Caco-2 (cell line): ENCODE results near the gene PALD1. TPM values are rescaled to one million over a fixed set of nuclear protein-coding genes. Genes with fewer than 3 reads are reported as not detected.

Source experiments
- BruUV-seq: library from RNA; stranded (reverse); fragments of 400-500 nt; replicated peaks from 2 replicates; lab custom pipeline; 2021; lab: Mats Ljungman, UMichigan
- CTCF ChIA-PET: fragments of 300-600 bp; sonication (Branson Sonifier 250); formaldehyde crosslinking; loops from one replicate; lab custom pipeline; 2022; ENCODE audit warnings: antibody characterized with exemption; lab: Charles Lee
- POLR2A ChIA-PET: fragments of 300-600 bp; sonication (Branson Sonifier 250); formaldehyde crosslinking; loops from one replicate; lab custom pipeline; 2022; ENCODE audit warnings: antibody characterized with exemption; lab: Charles Lee
- DNase-seq, 2 experiments: peaks; one replicate each; pipeline versions ENCODE4 v3.0.0 to v3.0.0-alpha.2; 2020 to 2022
- H3K27me3 ChIP-seq: replicated peaks from 2 replicates; pipeline ENCODE4 v1.6.0; 2011; ENCODE audit warnings: low read length; ENCODE audit not compliant: control insufficient read depth, insufficient read depth
- H3K36me3 ChIP-seq: 2 replicates; pipeline ENCODE4 v1.5.1; 2011; ENCODE audit warnings: low read length; ENCODE audit not compliant: control insufficient read depth, insufficient read depth
- H3K4me1 ChIP-seq: fragments of 250-450 bp; sonication (Bioruptor Pico); 2 replicates; pipeline ENCODE4 v1.5.1; 2020; ENCODE audit warnings: mild to moderate bottlenecking
- H3K4me3 ChIP-seq: 2 replicates; pipeline ENCODE4 v1.5.1; 2011; ENCODE audit warnings: low read depth, mild to moderate bottlenecking, control low read depth, low read length
- H3K9me3 ChIP-seq: fragments of 250-450 bp; sonication (Bioruptor Pico); 2 replicates; pipeline ENCODE4 v1.5.1; 2020; ENCODE audit warnings: mild to moderate bottlenecking, moderate library complexity
- H3K27ac Mint-ChIP-seq: one replicate; pipeline ENCODE4 v1.8.0; 2022; ENCODE audit warnings: mixed read lengths; ENCODE audit not compliant: unreplicated experiment
- H3K27me3 Mint-ChIP-seq: one replicate; pipeline ENCODE4 v1.8.0; 2022; ENCODE audit warnings: mixed read lengths; ENCODE audit not compliant: insufficient read depth, unreplicated experiment
- H3K36me3 Mint-ChIP-seq: one replicate; pipeline ENCODE4 v1.8.0; 2022; ENCODE audit warnings: mild to moderate bottlenecking, mixed read lengths; ENCODE audit not compliant: insufficient read depth, unreplicated experiment
- H3K4me1 Mint-ChIP-seq: one replicate; pipeline ENCODE4 v1.8.0; 2022; ENCODE audit warnings: low read depth, mixed read lengths; ENCODE audit not compliant: unreplicated experiment
- H3K4me3 Mint-ChIP-seq: one replicate; pipeline ENCODE4 v1.8.0; 2022; ENCODE audit warnings: mild to moderate bottlenecking, moderate library complexity, mixed read lengths; ENCODE audit not compliant: unreplicated experiment
- H3K9me3 Mint-ChIP-seq: one replicate; pipeline ENCODE4 v1.8.0; 2022; ENCODE audit warnings: mixed read lengths; ENCODE audit not compliant: unreplicated experiment
- intact Hi-C: fragments of 100-400 bp; cut with micrococcal nuclease; formaldehyde crosslinking; loops from one replicate; pipeline ENCODE4 v1.10.0; 2022; ENCODE audit not compliant: unreplicated experiment
- total RNA-seq: library from RNA; stranded (reverse); gene quantifications from 2 replicates; pipeline ENCODE4 v1.2.3, GENCODE V29; 2022
- TF ChIP-seq, protein P1 (sequence below), 2 experiments: fragments of 200-600 bp in 1 of 2; IDR thresholded peaks; 1 replicate in 1 of 2; 2 replicates in 1 of 2; pipeline versions ENCODE4 v1.5.1 to v1.8.0; 2011 to 2022; ENCODE audit warnings: antibody characterized with exemption in 1 of 2, control low read depth in 1 of 2, inconsistent platforms in 1 of 2, low read depth in 1 of 2, low read length in 1 of 2, mild to moderate bottlenecking in 1 of 2, moderate library complexity in 1 of 2; ENCODE audit not compliant: insufficient read depth in 1 of 2, severe bottlenecking in 1 of 2, unreplicated experiment in 1 of 2

The PALD1 gene
- total RNA-seq, 1 experiment from 2014 or later, result 10.3 TPM

DNA sequence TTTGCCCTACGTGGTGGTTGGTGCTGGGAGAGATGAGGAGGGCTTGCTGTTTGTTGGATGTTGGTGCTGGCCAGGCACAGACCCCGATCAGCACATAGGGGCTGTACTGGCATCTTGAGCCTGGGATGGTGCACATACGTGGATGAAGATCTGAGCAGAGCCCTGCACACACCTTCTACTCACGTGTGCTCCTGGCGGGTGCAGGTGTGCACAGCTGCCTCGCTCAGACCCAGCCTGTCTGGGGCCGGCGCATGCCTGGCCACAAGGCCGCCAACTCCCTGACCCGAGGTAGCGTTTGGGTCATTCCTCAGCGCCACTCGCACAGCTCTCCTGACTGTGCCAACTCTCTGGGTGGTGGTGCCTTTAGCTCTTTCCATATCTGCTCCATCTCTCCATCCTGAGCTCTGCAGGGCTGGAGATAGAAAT is 18.6 kb downstream of the PALD1 start:
- TF ChIP-seq, protein P1, sequence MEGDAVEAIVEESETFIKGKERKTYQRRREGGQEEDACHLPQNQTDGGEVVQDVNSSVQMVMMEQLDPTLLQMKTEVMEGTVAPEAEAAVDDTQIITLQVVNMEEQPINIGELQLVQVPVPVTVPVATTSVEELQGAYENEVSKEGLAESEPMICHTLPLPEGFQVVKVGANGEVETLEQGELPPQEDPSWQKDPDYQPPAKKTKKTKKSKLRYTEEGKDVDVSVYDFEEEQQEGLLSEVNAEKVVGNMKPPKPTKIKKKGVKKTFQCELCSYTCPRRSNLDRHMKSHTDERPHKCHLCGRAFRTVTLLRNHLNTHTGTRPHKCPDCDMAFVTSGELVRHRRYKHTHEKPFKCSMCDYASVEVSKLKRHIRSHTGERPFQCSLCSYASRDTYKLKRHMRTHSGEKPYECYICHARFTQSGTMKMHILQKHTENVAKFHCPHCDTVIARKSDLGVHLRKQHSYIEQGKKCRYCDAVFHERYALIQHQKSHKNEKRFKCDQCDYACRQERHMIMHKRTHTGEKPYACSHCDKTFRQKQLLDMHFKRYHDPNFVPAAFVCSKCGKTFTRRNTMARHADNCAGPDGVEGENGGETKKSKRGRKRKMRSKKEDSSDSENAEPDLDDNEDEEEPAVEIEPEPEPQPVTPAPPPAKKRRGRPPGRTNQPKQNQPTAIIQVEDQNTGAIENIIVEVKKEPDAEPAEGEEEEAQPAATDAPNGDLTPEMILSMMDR (IDR thresholded peaks at IDR 0.05; ENCODE audit: insufficient read depth in 1 of 2, low read depth in 1 of 2, low read length in 1 of 2, severe bottlenecking in 1 of 2, unreplicated experiment in 1 of 2), result no peak
- Histone ChIP-seq H3K4me3 (no peak overlapping the region), H3K9me3 (no peaks in the 10 kb centered on the region), H3K36me3 (no peaks in the 10 kb centered on the region), H3K27me3 (no peaks in the 10 kb centered on the region), H3K4me1 (no peaks in the 10 kb centered on the region)
- Mint-ChIP-seq H3K27me3 (no peaks in the 10 kb centered on the region), H3K36me3 (no peaks in the 10 kb centered on the region), H3K27ac (no peak overlapping the region), H3K4me1 (peaks cover 9% of the 10 kb centered on the region), H3K4me3 (no peak overlapping the region), H3K9me3 (no peaks in the 10 kb centered on the region)
- no peak for DNase-seq
- CTCF ChIA-PET, result interaction anchor here (0.6 kb wide), 1 partner anchor 100 kb away, joined by 3 read pairs; no protein-coding TSS in a partner anchor
- intact Hi-C loops, result no loop called here
- POLR2A ChIA-PET, result no interaction called here
- no TSS peak for BruUV-seq

DNA sequence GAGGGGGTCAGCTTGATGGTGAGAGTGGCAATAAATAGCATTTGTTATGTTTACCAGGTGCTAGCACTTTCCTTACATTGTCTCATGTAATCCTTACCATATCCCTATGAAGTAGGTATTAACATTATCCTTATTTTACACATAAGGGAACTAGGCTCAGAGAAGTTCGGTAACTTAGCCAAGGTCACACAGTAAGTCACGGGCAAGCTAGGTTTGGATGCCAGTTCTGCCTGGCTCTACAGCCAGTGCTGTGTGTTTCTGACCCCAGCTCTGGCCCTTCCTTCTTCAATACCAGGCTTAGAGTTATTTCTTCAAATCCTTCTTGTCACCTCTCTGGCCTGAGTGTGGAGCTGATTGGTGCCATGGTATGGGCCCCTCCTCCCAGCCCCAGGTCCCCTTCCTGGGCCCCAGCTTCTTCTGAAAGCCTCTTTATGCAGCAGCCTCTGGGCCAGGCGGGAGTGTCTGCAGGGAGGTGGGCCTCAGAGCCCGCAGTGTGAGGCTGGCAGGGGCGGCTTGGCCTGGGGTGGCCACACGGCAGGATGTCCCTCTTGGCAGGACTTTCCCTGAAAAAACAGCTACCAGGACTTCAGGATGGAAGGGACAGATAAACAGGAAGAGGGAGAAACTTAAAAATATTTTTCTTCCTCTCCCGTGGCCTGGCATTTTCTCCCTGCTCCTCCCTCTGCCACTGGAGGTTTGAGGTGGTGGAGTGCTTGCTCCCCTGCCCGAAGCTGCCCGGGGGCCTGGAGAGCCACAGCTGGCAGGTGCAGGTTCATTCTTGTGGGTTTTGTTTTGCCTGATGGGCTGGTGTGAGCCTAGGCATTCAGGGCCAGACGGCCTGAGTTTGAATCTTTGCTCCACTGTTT is 20.6 kb downstream of the PALD1 start:
- CTCF ChIA-PET, result interaction anchor here (0.7 to 1.3 kb wide), 2 partner anchors 69 to 652 kb away, joined by 3 to 4 read pairs; no protein-coding TSS in a partner anchor
- POLR2A ChIA-PET, result interaction anchor here (0.5 kb wide), 1 partner anchor 332 kb away, joined by 4 read pairs; no protein-coding TSS in a partner anchor

DNA sequence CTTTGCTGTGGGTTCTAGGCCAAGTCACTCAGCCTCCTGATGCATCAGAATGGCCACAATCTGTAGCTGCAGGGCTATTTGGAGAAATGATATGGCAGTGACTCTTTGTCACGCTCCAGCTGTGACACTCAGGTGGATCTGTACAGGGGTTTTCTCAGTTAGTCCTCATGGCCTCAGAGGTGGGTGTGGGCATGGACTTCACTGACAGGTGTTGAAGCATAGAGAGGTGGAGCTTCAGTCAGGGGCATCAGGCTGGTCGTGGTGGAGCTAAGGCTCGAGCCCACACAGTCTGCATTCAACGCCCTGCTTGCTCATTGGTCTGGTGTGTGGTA is 21.2 kb downstream of the PALD1 start:
- ChIA-PET POLR2A (no interaction called here), CTCF (interaction anchor here (1.3 kb wide), 1 partner anchor 69 kb away, joined by 4 read pairs; no protein-coding TSS in a partner anchor)
- Histone ChIP-seq H3K9me3 (no peaks in the 10 kb centered on the region), H3K36me3 (no peaks in the 10 kb centered on the region), H3K27me3 (no peaks in the 10 kb centered on the region), H3K4me3 (no peak overlapping the region), H3K4me1 (peaks cover 6% of the 10 kb centered on the region; the same call in 1 of the 2 replicates)
- Mint-ChIP-seq H3K4me3 (no peak overlapping the region), H3K9me3 (no peaks in the 10 kb centered on the region), H3K27me3 (no peaks in the 10 kb centered on the region), H3K4me1 (no peaks in the 10 kb centered on the region), H3K27ac (no peak overlapping the region), H3K36me3 (no peaks in the 10 kb centered on the region)
- intact Hi-C loops, result no loop called here
- TF ChIP-seq, protein P1 (IDR thresholded peaks at IDR 0.05; ENCODE audit: insufficient read depth in 1 of 2, low read depth in 1 of 2, low read length in 1 of 2, severe bottlenecking in 1 of 2, unreplicated experiment in 1 of 2), result no peak
- no peak for DNase-seq
- BruUV-seq, result no TSS peak

More for the DNA sequence above, 20.6 kb downstream of the PALD1 start:
- no peak overlapping the region for H3K4me3 ChIP-seq
- intact Hi-C loops, result no loop called here
- no peaks in the 10 kb centered on the region for H3K9me3 ChIP-seq
- no peak for DNase-seq
- no peaks in the 10 kb centered on the region for H3K27me3 ChIP-seq
- Mint-ChIP-seq H3K9me3 (no peaks in the 10 kb centered on the region), H3K27me3 (no peaks in the 10 kb centered on the region), H3K27ac (no peak overlapping the region), H3K4me1 (no peaks in the 10 kb centered on the region), H3K36me3 (no peaks in the 10 kb centered on the region), H3K4me3 (no peak overlapping the region)
- BruUV-seq, result no TSS peak
- H3K36me3 ChIP-seq, result no peaks in the 10 kb centered on the region
- H3K4me1 ChIP-seq, result peaks cover 6% of the 10 kb centered on the region; the same call in 1 of the 2 replicates
- TF ChIP-seq, protein P1 (IDR thresholded peaks at IDR 0.05; ENCODE audit: insufficient read depth in 1 of 2, low read depth in 1 of 2, low read length in 1 of 2, severe bottlenecking in 1 of 2, unreplicated experiment in 1 of 2), result no peak
